ENCODE data around the gene SNX5.

DNA sequence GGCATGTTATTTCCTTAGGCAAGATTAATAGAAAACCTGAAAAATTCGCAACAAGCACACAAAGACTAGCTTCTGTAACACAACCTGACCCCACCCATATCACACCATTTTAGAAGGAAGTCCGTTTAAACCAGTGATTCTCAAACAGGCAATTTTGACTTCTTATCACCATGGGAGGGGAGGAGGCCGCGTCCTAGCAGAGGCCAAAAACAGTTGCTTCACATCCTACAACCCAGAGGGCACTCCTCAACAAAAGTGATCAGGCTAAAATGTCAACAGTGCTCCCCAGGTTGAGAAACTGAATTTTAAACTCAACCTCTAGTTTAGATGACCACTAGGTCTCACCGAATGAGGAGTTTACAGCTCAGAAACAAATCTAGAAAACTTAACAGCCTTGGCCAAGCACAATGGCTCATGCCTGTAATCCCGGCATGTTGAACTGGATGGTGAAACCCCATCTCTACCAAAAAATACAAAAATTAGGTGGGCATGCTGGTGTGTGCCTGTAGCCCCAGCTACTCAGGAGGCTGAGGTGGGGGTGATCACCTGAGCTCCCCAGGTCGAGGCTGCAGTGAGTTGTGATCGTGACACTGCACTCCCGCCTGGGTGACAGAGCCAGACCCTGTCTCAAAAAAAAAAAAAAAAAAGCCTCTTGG lies 3.4 kb downstream of the SNX5 start:
- TF ChIP-seq HNRNPLL (IDR thresholded peaks at IDR 0.05; ENCODE audit: low read depth, low read length, poor library complexity, severe bottlenecking) (no peak), RAD21 (CRISPR knock-in tag; IDR thresholded peaks at IDR 0.05) (peak; percentile 19; the same call in 1 of the 2 replicates), POLR2A (IDR thresholded peaks at IDR 0.05; ENCODE audit: insufficient read depth in 1 of 2, low read depth in 2 of 2, low read length in 2 of 2) (peak; percentile 43 to 71; a peak in 3 of 4 replicates), GABPB1 (CRISPR knock-in tag; IDR thresholded peaks at IDR 0.05) (no peak), EP300 (IDR thresholded peaks at IDR 0.05; ENCODE audit: low read depth in 2 of 2, low read length in 2 of 2) (no peak; a peak in 1 of 4 replicates), EP300 (CRISPR knock-in tag; IDR thresholded peaks at IDR 0.05; ENCODE audit: borderline replicate concordance) (no peak), FOXJ3 (CRISPR knock-in tag; IDR thresholded peaks at IDR 0.05; ENCODE audit: borderline replicate concordance) (peak; percentile 45; the same call in 1 of the 2 replicates)
- TF ChIP-seq, protein P1, sequence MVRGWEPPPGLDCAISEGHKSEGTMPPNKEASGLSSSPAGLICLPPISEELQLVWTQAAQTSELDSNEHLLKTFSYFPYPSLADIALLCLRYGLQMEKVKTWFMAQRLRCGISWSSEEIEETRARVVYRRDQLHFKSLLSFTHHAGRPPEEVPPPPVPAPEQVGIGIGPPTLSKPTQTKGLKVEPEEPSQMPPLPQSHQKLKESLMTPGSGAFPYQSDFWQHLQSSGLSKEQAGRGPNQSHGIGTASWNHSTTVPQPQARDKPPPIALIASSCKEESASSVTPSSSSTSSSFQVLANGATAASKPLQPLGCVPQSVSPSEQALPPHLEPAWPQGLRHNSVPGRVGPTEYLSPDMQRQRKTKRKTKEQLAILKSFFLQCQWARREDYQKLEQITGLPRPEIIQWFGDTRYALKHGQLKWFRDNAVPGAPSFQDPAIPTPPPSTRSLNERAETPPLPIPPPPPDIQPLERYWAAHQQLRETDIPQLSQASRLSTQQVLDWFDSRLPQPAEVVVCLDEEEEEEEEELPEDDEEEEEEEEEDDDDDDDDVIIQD (CRISPR knock-in tag; IDR thresholded peaks at IDR 0.05; ENCODE audit: low read depth) = 0 out of 2 replicates have a peak, but pooled peaks have one; percentile 6
- TF ChIP-seq, protein P2, sequence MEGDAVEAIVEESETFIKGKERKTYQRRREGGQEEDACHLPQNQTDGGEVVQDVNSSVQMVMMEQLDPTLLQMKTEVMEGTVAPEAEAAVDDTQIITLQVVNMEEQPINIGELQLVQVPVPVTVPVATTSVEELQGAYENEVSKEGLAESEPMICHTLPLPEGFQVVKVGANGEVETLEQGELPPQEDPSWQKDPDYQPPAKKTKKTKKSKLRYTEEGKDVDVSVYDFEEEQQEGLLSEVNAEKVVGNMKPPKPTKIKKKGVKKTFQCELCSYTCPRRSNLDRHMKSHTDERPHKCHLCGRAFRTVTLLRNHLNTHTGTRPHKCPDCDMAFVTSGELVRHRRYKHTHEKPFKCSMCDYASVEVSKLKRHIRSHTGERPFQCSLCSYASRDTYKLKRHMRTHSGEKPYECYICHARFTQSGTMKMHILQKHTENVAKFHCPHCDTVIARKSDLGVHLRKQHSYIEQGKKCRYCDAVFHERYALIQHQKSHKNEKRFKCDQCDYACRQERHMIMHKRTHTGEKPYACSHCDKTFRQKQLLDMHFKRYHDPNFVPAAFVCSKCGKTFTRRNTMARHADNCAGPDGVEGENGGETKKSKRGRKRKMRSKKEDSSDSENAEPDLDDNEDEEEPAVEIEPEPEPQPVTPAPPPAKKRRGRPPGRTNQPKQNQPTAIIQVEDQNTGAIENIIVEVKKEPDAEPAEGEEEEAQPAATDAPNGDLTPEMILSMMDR (CRISPR knock-in tag; IDR thresholded peaks at IDR 0.05) = no peak
